ENCODE data around the gene PFKFB3. TPM values are rescaled to one million over a fixed set of nuclear protein-coding genes. Genes with fewer than 3 reads are reported as not detected.

PFKFB3 gene
- total and polyA plus RNA-seq, 2 of the 13 experiments (the other 11 are each of a cell fraction or from before 2014, with no cell fraction given) = 1.2 to 13.3 TPM

DNA sequence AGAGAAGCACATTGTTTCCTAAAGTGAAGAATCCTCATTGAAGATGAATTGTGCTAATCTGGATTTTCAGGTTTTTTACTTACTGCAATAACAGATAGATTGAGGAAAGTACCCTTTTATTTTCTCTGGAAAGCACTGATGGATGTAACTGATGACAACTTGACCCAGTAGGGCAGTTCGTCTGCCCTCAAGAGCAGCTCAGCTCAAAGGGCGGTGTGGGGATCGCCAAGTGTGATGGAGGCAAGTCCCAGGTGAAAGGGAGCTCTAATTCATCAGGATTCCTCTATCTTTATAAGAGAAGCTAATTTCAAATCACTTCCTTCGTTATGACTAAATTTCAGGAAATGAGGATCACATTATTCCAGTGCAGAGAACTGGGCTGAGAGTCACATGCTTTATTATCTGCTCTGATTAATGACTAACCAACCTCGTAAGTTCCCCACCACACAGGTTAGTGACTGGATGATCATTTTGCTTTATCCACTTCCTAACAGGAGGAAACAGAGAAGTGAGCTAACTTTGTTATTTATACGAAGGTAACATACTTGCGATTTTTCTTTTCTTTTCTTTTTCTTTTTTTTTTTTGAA is 98.8 kb downstream of the PFKFB3 start (continued):
- TF ChIP-seq GRHL1 (CRISPR knock-in tag; conservative IDR thresholded peaks at IDR 0.05) (no peak), ZNF7 (CRISPR knock-in tag; IDR thresholded peaks at IDR 0.05) (no peak), ZFP36L2 (CRISPR knock-in tag; IDR thresholded peaks at IDR 0.05) (no peak), CHD4 (IDR thresholded peaks at IDR 0.05; ENCODE audit: borderline replicate concordance, low read length) (no peak)

Small RNA genes lying within 50 kb of the gene (small RNA-seq; reads per million reads assigned to genes)
- gene RF00019 (ENCODE audit: insufficient read depth in 2 of 3, insufficient read length in 3 of 3, low read depth in 2 of 3, low replicate concordance in 1 of 3) = 0 reads per million in 3 experiments

Other genes starting within 250 kb of the PFKFB3 start
- gene IL15RA, start 225.4 kb upstream of the PFKFB3 start, total RNA-seq (2016; rRNA removed; fragmentation: Illumina TruSeq; extraction: Trizol) = 0.53 and 0.66 TPM in 2 replicates
- gene IL15RA, start 225.4 kb upstream of the PFKFB3 start, polyA plus RNA-seq (2011; rRNA removed) = 0.77 and 0.85 TPM in 2 replicates
- gene IL2RA, start 140.6 kb upstream of the PFKFB3 start, total RNA-seq (2016; rRNA removed; fragmentation: Illumina TruSeq; extraction: Trizol) = not detected in 2 replicates
- not detected in 2 replicates for gene IL2RA, start 140.6 kb upstream of the PFKFB3 start, polyA plus RNA-seq (2011; rRNA removed)
- gene RBM17, start 113.9 kb upstream of the PFKFB3 start, total RNA-seq (2016; rRNA removed; fragmentation: Illumina TruSeq; extraction: Trizol) = 63.3 and 77.5 TPM in 2 replicates
- gene RBM17, start 113.9 kb upstream of the PFKFB3 start, polyA plus RNA-seq (2011; rRNA removed) = 26.6 and 30.7 TPM in 2 replicates